Stimulated activated naive B cell treated with anti-CD40 and anti-IgM and Interleukin-4, amounts not matched to agents 10 μg/mL and 1 μg/mL and 100 μg/mL, for 72 hours (primary cell): ENCODE measurements around the gene MMP24OS.

Source experiments
- ATAC-seq, 2 donors: fragments of 150-1000 bp; cut with Tn5 transposase; replicated peaks; 2 replicates each; pipeline ENCODE4 v1.10.0; 2021; ENCODE audit warnings: moderate library complexity in 1 of 2
- DNase-seq: peaks from one replicate; pipeline ENCODE4 v3.0.0; 2021
- H3K27ac Mint-ChIP-seq: one replicate; pipeline ENCODE4 v1.8.0; 2022; ENCODE audit warnings: mild to moderate bottlenecking, mixed read lengths
- H3K27me3 Mint-ChIP-seq, 2 donors: one replicate each; pipeline ENCODE4 v1.8.0; 2022; ENCODE audit warnings: mixed read lengths in 2 of 2
- H3K36me3 Mint-ChIP-seq, 2 donors: one replicate each; pipeline ENCODE4 v1.8.0; 2022; ENCODE audit warnings: mixed read lengths in 2 of 2, mild to moderate bottlenecking in 1 of 2
- H3K4me1 Mint-ChIP-seq, 2 donors: one replicate each; pipeline ENCODE4 v1.8.0; 2022; ENCODE audit warnings: mixed read lengths in 2 of 2, mild to moderate bottlenecking in 1 of 2
- H3K4me3 Mint-ChIP-seq, 2 donors: one replicate each; pipeline ENCODE4 v1.8.0; 2022; ENCODE audit warnings: mild to moderate bottlenecking in 2 of 2, mixed read lengths in 2 of 2, moderate library complexity in 1 of 2
- H3K9me3 Mint-ChIP-seq, 2 donors: one replicate each; pipeline ENCODE4 v1.8.0; 2022; ENCODE audit warnings: mixed read lengths in 2 of 2, mild to moderate bottlenecking in 1 of 2

Gene MMP24OS

GRCh38 chr20:35243986-35244385 is 33.9 kb downstream of the MMP24OS start:
- H3K27me3 Mint-ChIP-seq = no peaks in the 10 kb centered on the region
- ATAC-seq (no peak), DNase-seq (no peak)
- H3K27ac Mint-ChIP-seq = no peak overlapping the region
- H3K9me3 Mint-ChIP-seq = no peaks in the 10 kb centered on the region
- no peak overlapping the region for H3K4me3 Mint-ChIP-seq
- H3K4me1 Mint-ChIP-seq = no peaks in the 10 kb centered on the region
- H3K36me3 Mint-ChIP-seq = peaks cover 6 to 7% of the 10 kb centered on the region in 2 donors

- peaks cover 4 to 7% of the 10 kb centered on the region in 2 donors for H3K36me3 Mint-ChIP-seq
- H3K4me1 Mint-ChIP-seq = no peaks in the 10 kb centered on the region
- DNase-seq (no peak), ATAC-seq (no peak)
- H3K4me3 Mint-ChIP-seq = no peak overlapping the region
- H3K27me3 Mint-ChIP-seq = no peaks in the 10 kb centered on the region
- H3K9me3 Mint-ChIP-seq = no peaks in the 10 kb centered on the region
- H3K27ac Mint-ChIP-seq = no peak overlapping the region
Measured at GRCh38 chr20:35243317-35243716, 34.6 kb downstream of the MMP24OS start.

- DNase-seq (no peak), ATAC-seq (no peak)
- Mint-ChIP-seq H3K27me3 (no peaks in the 10 kb centered on the region), H3K4me3 (no peak overlapping the region), H3K27ac (peak overlapping the region; percentile 65), H3K9me3 (peaks cover 0 to 3% of the 10 kb centered on the region in 2 donors), H3K4me1 (no peaks in the 10 kb centered on the region), H3K36me3 (peaks cover 11 to 12% of the 10 kb centered on the region in 2 donors)
Measured at GRCh38 chr20:35240811-35241293, 37.1 kb downstream of the MMP24OS start.

DNA sequence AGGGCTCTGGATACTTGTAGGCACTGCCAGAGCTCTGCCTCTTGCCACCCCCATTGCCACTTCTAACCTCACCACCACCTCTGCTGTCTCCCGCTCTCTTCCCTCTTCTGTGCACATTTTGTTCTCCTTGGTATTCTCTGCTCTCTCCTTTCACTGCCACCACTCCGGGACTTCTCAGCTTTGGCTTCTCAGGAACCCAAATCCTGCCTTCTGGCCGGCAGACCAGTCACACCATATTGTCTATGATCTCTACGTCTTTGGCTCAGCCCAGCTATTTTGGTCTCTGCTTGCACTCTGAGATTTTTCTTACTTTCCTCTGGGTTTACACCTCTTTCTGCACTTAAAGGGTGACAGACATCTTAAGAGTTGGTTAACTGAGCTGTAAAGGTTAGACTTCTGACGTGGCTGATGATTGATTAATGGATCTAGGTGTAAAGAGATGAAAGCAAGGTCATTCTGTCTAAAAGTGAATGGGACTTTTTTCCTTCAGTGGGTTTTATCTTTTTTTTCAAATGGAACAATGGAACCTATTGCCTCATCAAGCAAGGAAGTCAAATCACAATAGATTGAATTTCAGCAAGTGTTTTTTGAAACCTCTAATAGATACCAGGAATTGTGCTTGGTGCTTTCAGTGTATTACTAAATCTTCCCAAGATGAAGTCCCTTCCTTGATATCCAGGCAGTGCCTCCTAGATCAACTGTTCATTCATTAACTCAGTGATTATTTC is 37.7 kb downstream of the MMP24OS start:
- H3K4me3 Mint-ChIP-seq = no peak overlapping the region
- no peaks in the 10 kb centered on the region for H3K27me3 Mint-ChIP-seq
- DNase-seq (no peak), ATAC-seq (no peak)
- H3K27ac Mint-ChIP-seq = no peak overlapping the region
- H3K9me3 Mint-ChIP-seq = peaks cover 0 to 3% of the 10 kb centered on the region in 2 donors
- peaks cover 14 to 15% of the 10 kb centered on the region in 2 donors for H3K36me3 Mint-ChIP-seq
- H3K4me1 Mint-ChIP-seq = no peaks in the 10 kb centered on the region

GRCh38 chr20:35238735-35239134 is 39.2 kb downstream of the MMP24OS start:
- no peak for DNase-seq
- ATAC-seq = no peak
- H3K9me3 Mint-ChIP-seq = peaks cover 0 to 3% of the 10 kb centered on the region in 2 donors
- H3K4me1 Mint-ChIP-seq = no peaks in the 10 kb centered on the region
- peaks cover 22 to 29% of the 10 kb centered on the region in 2 donors for H3K36me3 Mint-ChIP-seq
- no peak overlapping the region for H3K27ac Mint-ChIP-seq
- H3K27me3 Mint-ChIP-seq = peaks cover 0 to 5% of the 10 kb centered on the region in 2 donors
- no peak overlapping the region for H3K4me3 Mint-ChIP-seq

GRCh38 chr20:35238170-35238569 is 39.8 kb downstream of the MMP24OS start:
- Mint-ChIP-seq H3K27ac (no peak overlapping the region), H3K4me3 (no peak overlapping the region), H3K27me3 (peaks cover 0 to 5% of the 10 kb centered on the region in 2 donors), H3K4me1 (no peaks in the 10 kb centered on the region), H3K9me3 (peaks cover 0 to 3% of the 10 kb centered on the region in 2 donors), H3K36me3 (peaks cover 22 to 29% of the 10 kb centered on the region in 2 donors)
- no peak for DNase-seq
- ATAC-seq = no peak

GRCh38 chr20:35237486-35237885 is 40.4 kb downstream of the MMP24OS start:
- no peak for DNase-seq
- ATAC-seq = no peak
- Mint-ChIP-seq H3K27ac (no peak overlapping the region), H3K4me3 (no peak overlapping the region), H3K27me3 (peaks cover 0 to 5% of the 10 kb centered on the region in 2 donors), H3K9me3 (peaks cover 0 to 3% of the 10 kb centered on the region in 2 donors), H3K36me3 (peaks cover 24 to 31% of the 10 kb centered on the region in 2 donors), H3K4me1 (no peaks in the 10 kb centered on the region)

DNA sequence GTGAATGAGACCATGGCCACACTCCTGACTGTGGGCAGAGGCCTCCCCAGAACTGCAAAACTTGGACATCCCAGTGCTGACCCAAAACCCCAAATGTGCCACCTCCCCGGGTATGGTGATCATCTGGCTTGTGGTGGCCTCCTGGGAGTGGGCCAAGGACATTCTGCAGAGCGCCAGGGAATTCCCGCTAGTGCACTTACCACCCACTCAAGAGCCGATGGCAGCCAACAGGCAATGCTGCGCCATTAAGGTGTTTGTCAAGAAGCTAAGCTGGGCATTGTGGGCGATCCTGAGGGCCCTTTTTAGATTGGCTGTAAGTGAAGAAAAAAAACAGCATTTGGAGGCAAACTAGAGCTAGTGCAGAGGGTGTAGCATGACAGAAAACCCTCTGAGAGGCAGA is 42.0 kb downstream of the MMP24OS start:
- Mint-ChIP-seq H3K27ac (no peak overlapping the region), H3K9me3 (peaks cover 0 to 3% of the 10 kb centered on the region in 2 donors), H3K4me3 (no peak overlapping the region), H3K36me3 (peaks cover 31 to 40% of the 10 kb centered on the region in 2 donors), H3K4me1 (no peaks in the 10 kb centered on the region), H3K27me3 (peaks cover 2 to 8% of the 10 kb centered on the region in 2 donors)
- ATAC-seq = no peak
- DNase-seq = no peak

GRCh38 chr20:35232575-35232974 is 45.3 kb downstream of the MMP24OS start:
- no peak overlapping the region for H3K4me3 Mint-ChIP-seq

GRCh38 chr20:35226884-35227681 is 50.8 kb downstream of the MMP24OS start:
- no peak overlapping the region for H3K27ac Mint-ChIP-seq
- H3K27me3 Mint-ChIP-seq = peaks cover 28 to 54% of the 10 kb centered on the region in 2 donors
- peaks cover 0 to 1% of the 10 kb centered on the region in 2 donors for H3K9me3 Mint-ChIP-seq
- peaks cover 10 to 15% of the 10 kb centered on the region in 2 donors for H3K4me1 Mint-ChIP-seq
- ATAC-seq = peak; percentile 71 to 82
- peaks cover 19 to 22% of the 10 kb centered on the region in 2 donors for H3K36me3 Mint-ChIP-seq
- H3K4me3 Mint-ChIP-seq = peak overlapping the region; percentile 49 to 70
- DNase-seq = no peak

More at GRCh38 chr20:35232575-35232974, 45.3 kb downstream of the MMP24OS start:
- ATAC-seq = no peak
- H3K4me1 Mint-ChIP-seq = no peaks in the 10 kb centered on the region
- peaks cover 0 to 3% of the 10 kb centered on the region in 2 donors for H3K9me3 Mint-ChIP-seq
- no peak for DNase-seq
- H3K27ac Mint-ChIP-seq = no peak overlapping the region
- H3K27me3 Mint-ChIP-seq = peaks cover 11 to 31% of the 10 kb centered on the region in 2 donors
- peaks cover 38 to 47% of the 10 kb centered on the region in 2 donors for H3K36me3 Mint-ChIP-seq
